Adrenal gland (tissue), 5 donors: ENCODE data around the gene MROH7.

Experiments
- CTCF ChIP-seq, 6 experiments: fragments of 450-650 bp in 4 of 6; fragments of 200-600 bp in 2 of 6; sonication (generic) in 1 of 6; IDR thresholded peaks; 1 replicate in 5 of 6; 2 replicates in 1 of 6; pipeline versions ENCODE4 v1.5.1 to v1.8.0; 2016 to 2021; ENCODE audit warnings: antibody characterized with exemption in 6 of 6, mild to moderate bottlenecking in 2 of 6, moderate library complexity in 1 of 6
- POLR2A ChIP-seq, 2 donors: fragments of 450-650 bp; IDR thresholded peaks; one replicate each; pipeline ENCODE4 v1.6.1; 2017; ENCODE audit warnings: antibody characterized with exemption in 2 of 2, mild to moderate bottlenecking in 2 of 2, moderate library complexity in 1 of 2
- donor health status: DM: no; HTN: no; CAD: no.

GRCh38 chr1:54609301-54609921 lies 32.2 kb upstream of the MROH7 start:
- no peak for TF ChIP-seq CTCF (IDR thresholded peaks at IDR 0.05)
- no peak for TF ChIP-seq POLR2A (IDR thresholded peaks at IDR 0.05)
